MCF 10A (cell line): ENCODE data around the gene USP10. TPM values are rescaled to one million over a fixed set of nuclear protein-coding genes. Genes with fewer than 3 reads are reported as not detected.

ENCODE experiments used
- BruUV-seq: library from RNA; stranded (reverse); fragments of 400-500 nt; replicated peaks from 2 replicates; lab custom pipeline; 2021; lab: Mats Ljungman, UMichigan
- CTCF ChIA-PET: fragments of 300-600 bp; sonication (Branson Sonifier 250); formaldehyde crosslinking; extraction: SDS; loops from one replicate; lab custom pipeline; 2021; ENCODE audit warnings: antibody characterized with exemption, inconsistent platforms; lab: Yijun Ruan, JAX
- POLR2A ChIA-PET: fragments of 300-600, 350-650 bp; sonication (Branson Sonifier 250); formaldehyde crosslinking; extraction: SDS; loops from one replicate; lab custom pipeline; 2020; ENCODE audit warnings: antibody characterized with exemption, inconsistent platforms; lab: Yijun Ruan, JAX
- DNase-seq: peaks from one replicate; pipeline ENCODE4 v3.0.0-alpha.2; 2018; ENCODE audit not compliant: unreplicated experiment
- H3K27ac Mint-ChIP-seq: one replicate; pipeline ENCODE4 v1.8.0; 2022; ENCODE audit warnings: mild to moderate bottlenecking, low read depth, mixed read lengths; ENCODE audit not compliant: unreplicated experiment
- H3K27me3 Mint-ChIP-seq: one replicate; pipeline ENCODE4 v1.8.0; 2022; ENCODE audit warnings: mixed read lengths; ENCODE audit not compliant: insufficient read depth, unreplicated experiment
- H3K36me3 Mint-ChIP-seq: one replicate; pipeline ENCODE4 v1.8.0; 2022; ENCODE audit warnings: mild to moderate bottlenecking, moderate library complexity, mixed read lengths; ENCODE audit not compliant: insufficient read depth, unreplicated experiment
- H3K4me1 Mint-ChIP-seq: one replicate; pipeline ENCODE4 v1.8.0; 2022; ENCODE audit warnings: mixed read lengths; ENCODE audit not compliant: insufficient read depth, unreplicated experiment
- H3K4me3 Mint-ChIP-seq: one replicate; pipeline ENCODE4 v1.8.0; 2022; ENCODE audit warnings: mild to moderate bottlenecking, moderate library complexity, mixed read lengths; ENCODE audit not compliant: unreplicated experiment
- H3K9me3 Mint-ChIP-seq: one replicate; pipeline ENCODE4 v1.8.0; 2022; ENCODE audit warnings: mixed read lengths; ENCODE audit not compliant: unreplicated experiment
- intact Hi-C: fragments of 100-400 bp; cut with micrococcal nuclease; formaldehyde crosslinking; loops from 2 replicates; pipeline ENCODE4 v1.14.1; 2022
- total RNA-seq: library from RNA; stranded (reverse); gene quantifications from 2 replicates; pipeline ENCODE4 v1.2.3, GENCODE V29; 2022
- TF ChIP-seq, protein P1 (sequence below): fragments of 200-600 bp; IDR thresholded peaks from one replicate; pipeline ENCODE4 v1.8.0; 2022; ENCODE audit warnings: antibody characterized with exemption, mild to moderate bottlenecking; ENCODE audit not compliant: unreplicated experiment

USP10 gene
- total RNA-seq, 1 experiment from 2014 or later: 129 TPM

DNA sequence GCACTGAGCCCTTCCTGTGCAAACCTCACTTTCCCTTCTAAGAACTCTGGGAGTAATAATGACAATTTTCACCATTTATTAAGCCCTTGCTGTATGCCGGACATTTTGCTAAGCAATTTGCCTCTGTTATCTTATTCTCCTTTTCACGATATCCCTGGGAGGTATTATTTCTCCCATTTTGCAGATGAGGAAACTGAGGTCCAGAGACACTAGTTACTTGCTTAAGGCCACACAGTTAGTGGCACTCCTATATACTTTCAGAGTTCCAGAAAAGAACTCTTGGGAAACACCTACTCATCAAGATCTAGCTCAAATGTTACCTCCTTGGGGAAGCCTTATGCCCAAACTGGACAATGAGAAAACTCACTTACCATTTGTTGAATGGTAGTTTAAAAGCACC lies 4.8 kb upstream of the USP10 start:
- DNase-seq: no peak
- H3K27ac Mint-ChIP-seq: no peak overlapping the region
- H3K36me3 Mint-ChIP-seq: peaks cover 4% of the 10 kb centered on the region
- H3K4me3 Mint-ChIP-seq: no peak overlapping the region
- CTCF ChIA-PET: interaction anchor here (1.2 to 1.6 kb wide), 4 partner anchors 23 to 72 kb away, joined by 3 to 7 read pairs (median 5); no protein-coding TSS in a partner anchor
- intact Hi-C loops: no loop called here
- no peaks in the 10 kb centered on the region for H3K27me3 Mint-ChIP-seq
- no TSS peak for BruUV-seq
- no peaks in the 10 kb centered on the region for H3K9me3 Mint-ChIP-seq
- H3K4me1 Mint-ChIP-seq: no peaks in the 10 kb centered on the region
- POLR2A ChIA-PET: interaction anchor here (1.3 kb wide), 1 partner anchor 30 kb away, joined by 3 read pairs; no protein-coding TSS in a partner anchor
- TF ChIP-seq, protein P1, sequence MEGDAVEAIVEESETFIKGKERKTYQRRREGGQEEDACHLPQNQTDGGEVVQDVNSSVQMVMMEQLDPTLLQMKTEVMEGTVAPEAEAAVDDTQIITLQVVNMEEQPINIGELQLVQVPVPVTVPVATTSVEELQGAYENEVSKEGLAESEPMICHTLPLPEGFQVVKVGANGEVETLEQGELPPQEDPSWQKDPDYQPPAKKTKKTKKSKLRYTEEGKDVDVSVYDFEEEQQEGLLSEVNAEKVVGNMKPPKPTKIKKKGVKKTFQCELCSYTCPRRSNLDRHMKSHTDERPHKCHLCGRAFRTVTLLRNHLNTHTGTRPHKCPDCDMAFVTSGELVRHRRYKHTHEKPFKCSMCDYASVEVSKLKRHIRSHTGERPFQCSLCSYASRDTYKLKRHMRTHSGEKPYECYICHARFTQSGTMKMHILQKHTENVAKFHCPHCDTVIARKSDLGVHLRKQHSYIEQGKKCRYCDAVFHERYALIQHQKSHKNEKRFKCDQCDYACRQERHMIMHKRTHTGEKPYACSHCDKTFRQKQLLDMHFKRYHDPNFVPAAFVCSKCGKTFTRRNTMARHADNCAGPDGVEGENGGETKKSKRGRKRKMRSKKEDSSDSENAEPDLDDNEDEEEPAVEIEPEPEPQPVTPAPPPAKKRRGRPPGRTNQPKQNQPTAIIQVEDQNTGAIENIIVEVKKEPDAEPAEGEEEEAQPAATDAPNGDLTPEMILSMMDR: no peak

- H3K36me3 Mint-ChIP-seq: no peaks in the 10 kb centered on the region
- DNase-seq: no peak
- TF ChIP-seq, protein P1: no peak
- BruUV-seq: no TSS peak
- intact Hi-C loops: no loop called here
- H3K27ac Mint-ChIP-seq: peak overlapping the region; percentile 85
- H3K9me3 Mint-ChIP-seq: no peaks in the 10 kb centered on the region
- H3K27me3 Mint-ChIP-seq: no peaks in the 10 kb centered on the region
- peaks cover 9% of the 10 kb centered on the region for H3K4me1 Mint-ChIP-seq
- CTCF ChIA-PET: no interaction called here
- peak overlapping the region; percentile 87 for H3K4me3 Mint-ChIP-seq
- POLR2A ChIA-PET: no interaction called here
Measured at GRCh38 chr16:84699147-84699711, 571 bp upstream of the USP10 start.

GRCh38 chr16:84700446-84701300 lies 873 bp downstream of the USP10 start:
- peak overlapping the region; percentile 87 for H3K4me3 Mint-ChIP-seq
- H3K36me3 Mint-ChIP-seq: peaks cover 9% of the 10 kb centered on the region
- H3K27me3 Mint-ChIP-seq: no peaks in the 10 kb centered on the region
- ChIA-PET POLR2A (interaction anchor here (0.6 to 6.7 kb wide), 19 partner anchors 9 to 326 kb away, joined by 3 to 66 read pairs (median 5); partner anchors contain the start of gene KLHL36), CTCF (interaction anchor here (0.6 to 2.0 kb wide), 13 partner anchors 11 to 194 kb away, joined by 3 to 20 read pairs (median 4); no protein-coding TSS in a partner anchor)
- intact Hi-C loops: no loop called here
- peaks cover 16% of the 10 kb centered on the region for H3K4me1 Mint-ChIP-seq
- TSS peak; percentile 48 for BruUV-seq
- H3K27ac Mint-ChIP-seq: peak overlapping the region; percentile 85
- DNase-seq: peak; percentile 38
- TF ChIP-seq, protein P1: no peak
- H3K9me3 Mint-ChIP-seq: no peaks in the 10 kb centered on the region

DNA sequence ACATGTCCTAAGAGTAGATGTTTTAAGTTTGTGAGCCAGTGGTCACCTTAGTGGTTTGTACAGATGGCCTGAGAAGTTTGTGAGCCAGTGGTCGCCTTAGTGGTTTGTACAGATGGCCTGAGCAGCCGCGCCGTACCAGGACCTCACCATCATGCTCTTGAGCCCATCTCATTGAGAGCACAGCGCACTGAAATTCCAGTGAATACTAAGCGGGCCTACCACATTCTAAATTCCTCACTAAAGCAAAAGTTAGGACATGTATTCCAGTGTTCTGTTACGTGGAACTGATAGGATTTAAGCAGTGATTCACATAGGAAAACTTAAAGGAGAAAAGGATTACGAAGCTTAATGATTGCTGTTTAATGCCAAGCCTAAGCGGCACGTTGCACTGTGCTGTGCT lies 3.9 kb downstream of the USP10 start:
- ChIA-PET POLR2A (interaction anchor here (0.7 to 6.7 kb wide), 3 partner anchors 17 to 60 kb away, joined by 3 to 66 read pairs (median 3); no protein-coding TSS in a partner anchor), CTCF (interaction anchor here (0.6 to 4.6 kb wide), 7 partner anchors 22 to 82 kb away, joined by 3 to 30 read pairs (median 5); no protein-coding TSS in a partner anchor)
- Mint-ChIP-seq H3K9me3 (no peaks in the 10 kb centered on the region), H3K36me3 (peaks cover 20% of the 10 kb centered on the region), H3K4me1 (peaks cover 30% of the 10 kb centered on the region), H3K27ac (peak overlapping the region; percentile 44), H3K27me3 (no peaks in the 10 kb centered on the region), H3K4me3 (no peak overlapping the region)
- intact Hi-C loops: no loop called here
- no peak for DNase-seq
- no TSS peak for BruUV-seq
- TF ChIP-seq, protein P1: no peak
